Measurements from ENCODE around the gene THEMIS.

DNA sequence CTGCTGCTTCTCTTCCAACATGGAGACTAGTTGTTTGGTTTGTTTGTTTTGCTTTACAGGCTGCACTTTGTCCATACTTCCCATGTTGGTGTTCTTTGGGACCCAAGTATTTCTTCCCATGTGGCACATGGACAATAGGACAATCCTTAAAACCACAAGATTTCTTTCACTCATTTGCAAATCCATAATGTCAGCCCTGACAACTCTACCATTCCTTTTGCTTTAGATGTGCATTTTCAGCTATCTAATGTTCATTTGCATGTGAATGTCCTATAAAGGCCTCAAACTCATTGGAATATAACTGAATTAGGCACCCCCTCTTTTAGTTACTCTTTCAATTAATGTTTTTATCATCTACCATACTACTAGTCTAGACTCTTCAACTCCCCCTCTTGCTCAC, 16.7 kb downstream of the THEMIS start:
- TF ChIP-seq YY1 (IDR thresholded peaks at IDR 0.05; ENCODE audit: insufficient read depth, insufficient read length) (no peak), ZNF274 (IDR thresholded peaks at IDR 0.05; ENCODE audit: low read depth, low read length) (no peak), SUZ12 (IDR thresholded peaks at IDR 0.05; ENCODE audit: extremely low read depth, insufficient read depth, insufficient read length) (no peak)
